HepG2 (cell line): ENCODE measurements around the gene MTMR8. TPM values are rescaled to one million over a fixed set of nuclear protein-coding genes. Genes with fewer than 3 reads are reported as not detected.

Experiments
- ATAC-seq: fragments of 200-7000 bp; cut with Tn5 transposase; 3 replicates; pipeline ENCODE4 v1.9.1; 2020; ENCODE audit warnings: mild to moderate bottlenecking, moderate library complexity
- BruUV-seq: library from RNA; stranded (reverse); fragments of 400-500 nt; replicated peaks from 2 replicates; lab custom pipeline; 2021; lab: Mats Ljungman, UMichigan
- CTCF ChIA-PET: fragments of 300-600 bp; formaldehyde crosslinking; extraction: SDS; loops from one replicate; lab custom pipeline; 2021; ENCODE audit warnings: low total read pairs, inconsistent platforms, low intra/inter-chr PET ratio; lab: Yijun Ruan, JAX
- POLR2A ChIA-PET: fragments of 350-600 bp; sonication (Branson Sonifier 250); formaldehyde crosslinking; loops from one replicate; lab custom pipeline; 2020; ENCODE audit warnings: antibody characterized with exemption, inconsistent platforms; lab: Yijun Ruan, JAX
- DNase-seq: peaks from one replicate; pipeline ENCODE4 v3.0.0-alpha.2; 2015; ENCODE audit warnings: low spot score
- FAIRE-seq: peaks from 3 replicates; lab custom pipeline; 2011; peaks lifted over from hg19 to GRCh38; lab: Jason Lieb, UNC
- H2AFZ ChIP-seq: one replicate; pipeline ENCODE4 v1.6.1; 2011; ENCODE audit warnings: low read length, inconsistent platforms
- H3K27ac ChIP-seq: fragments of 300-600 bp; 3 replicates; pipeline ENCODE4 v1.8.0; 2011; ENCODE audit warnings: mixed run types, mild to moderate bottlenecking, mixed read lengths, low read length, inconsistent platforms; ENCODE audit not compliant: insufficient read depth; ENCODE audit errors: extremely low read length
- H3K27me3 ChIP-seq, 2 experiments: fragments of 200-600 bp in 1 of 2; 2 replicates in 1 of 2; 3 replicates in 1 of 2; pipeline versions ENCODE4 v1.6.0 to v1.8.0; 2011; ENCODE audit warnings: low read length in 2 of 2, mild to moderate bottlenecking in 2 of 2, moderate library complexity in 2 of 2, inconsistent platforms in 1 of 2; ENCODE audit not compliant: insufficient read depth in 2 of 2, control insufficient read depth in 1 of 2
- H3K36me3 ChIP-seq, 2 experiments: fragments of 200-600 bp in 1 of 2; replicated peaks in 1 of 2; 2 replicates in 1 of 2; 3 replicates in 1 of 2; pipeline versions ENCODE4 v1.5.1 to v1.8.0; 2011; ENCODE audit warnings: low read length in 2 of 2, inconsistent platforms in 1 of 2; ENCODE audit not compliant: insufficient read depth in 2 of 2, control insufficient read depth in 1 of 2
- H3K4me1 ChIP-seq: 2 replicates; pipeline ENCODE4 v1.5.1; 2012; ENCODE audit warnings: low read length, inconsistent platforms; ENCODE audit not compliant: insufficient read depth
- H3K4me2 ChIP-seq: 2 replicates; pipeline ENCODE4 v1.6.0; 2011; ENCODE audit warnings: low read depth, low read length, inconsistent platforms
- H3K4me3 ChIP-seq, 3 experiments: fragments of 200-600 bp in 1 of 3; sonication (generic), shearing (Covaris generic) in 1 of 3; replicated peaks in 1 of 3; 2 replicates each; pipeline ENCODE4 v1.5.1; 2011 to 2016; ENCODE audit warnings: low read length in 3 of 3, inconsistent platforms in 2 of 3, low read depth in 2 of 3, mild to moderate bottlenecking in 2 of 3, control low read depth in 1 of 3, mixed read lengths in 1 of 3; ENCODE audit not compliant: insufficient read depth in 1 of 3
- H3K79me2 ChIP-seq: one replicate; pipeline ENCODE4 v1.6.1; 2011; ENCODE audit warnings: low read length, inconsistent platforms; ENCODE audit not compliant: insufficient read depth
- H3K9ac ChIP-seq: 2 replicates; pipeline ENCODE4 v1.6.0; 2011; ENCODE audit warnings: mild to moderate bottlenecking, low read depth, low read length, inconsistent platforms; ENCODE audit not compliant: insufficient read depth
- H3K9me3 ChIP-seq: 2 replicates; pipeline ENCODE4 v1.5.1; 2012; ENCODE audit warnings: mild to moderate bottlenecking, low read length
- H4K20me1 ChIP-seq: 2 replicates; pipeline ENCODE4 v1.6.0; 2011; ENCODE audit warnings: inconsistent platforms, mild to moderate bottlenecking, low read length, moderate library complexity; ENCODE audit not compliant: insufficient read depth
- CBX1 ChIP-seq: IDR thresholded peaks from one replicate; pipeline ENCODE4 v1.6.1; 2016; ENCODE audit warnings: antibody characterized with exemption, low read depth
- CREB1 ChIP-seq, 2 experiments: fragments of 450-650 bp in 1 of 2; IDR thresholded peaks; 2 replicates each; pipeline ENCODE4 v1.6.1; 2016 to 2017; ENCODE audit warnings: control low read depth in 1 of 2, mild to moderate bottlenecking in 1 of 2, missing compliant biosample characterization in 1 of 2, missing genetic modification characterization in 1 of 2
- SRSF4 ChIP-seq: fragments of 200-400 bp; formaldehyde crosslinking; IDR thresholded peaks from one replicate; pipeline ENCODE4 v1.6.1; 2018; ENCODE audit warnings: mild to moderate bottlenecking, low read depth, low read length, moderate library complexity; ENCODE audit not compliant: poor library complexity, severe bottlenecking
- SSRP1 ChIP-seq: IDR thresholded peaks from 2 replicates; pipeline ENCODE4 v1.6.1; 2016; ENCODE audit warnings: control low read depth
- U2AF2 ChIP-seq: fragments of 200-400 bp; formaldehyde crosslinking; IDR thresholded peaks from 2 replicates; pipeline ENCODE4 v1.6.1; 2017; ENCODE audit warnings: low read depth, mild to moderate bottlenecking, low read length
- XRCC5 ChIP-seq: fragments of 200-400 bp; formaldehyde crosslinking; optimal IDR thresholded peaks from 2 replicates; pipeline ENCODE3; 2017; ENCODE audit warnings: mild to moderate bottlenecking, low read length
- ZNF274 ChIP-seq: sonication (generic); formaldehyde crosslinking; IDR thresholded peaks from 2 replicates; pipeline ENCODE4 v1.5.1; 2020; ENCODE audit warnings: mild to moderate bottlenecking, missing genetic modification reagents
- ZNF589 ChIP-seq: sonication (generic); formaldehyde crosslinking; conservative IDR thresholded peaks from 2 replicates; pipeline ENCODE4 v1.8.0; 2022; ENCODE audit warnings: mild to moderate bottlenecking, moderate library complexity, missing genetic modification reagents
- ZNF652 ChIP-seq: IDR thresholded peaks from 2 replicates; pipeline ENCODE4 v1.6.1; 2016; ENCODE audit warnings: low read depth, borderline replicate concordance
- ZNF883 ChIP-seq: sonication (generic); formaldehyde crosslinking; IDR thresholded peaks from 2 replicates; pipeline ENCODE4 v1.5.1; 2020; ENCODE audit warnings: mild to moderate bottlenecking, missing genetic modification reagents; ENCODE audit errors: not compliant biosample characterization
- WGBS: methylation state at CpG from one replicate; pipeline ENCODE4 v1.1.6; 2017; ENCODE audit warnings: low lambda C conversion rate; 5-methylcytosine and 5-hydroxymethylcytosine counted together
- in situ Hi-C: cut with HindIII; loops from 2 replicates; pipeline ENCODE4 v1.10.0; 2017; ENCODE audit warnings: low pct_unique_long_range_greater_than_20kb; ENCODE audit not compliant: extremely low pct_ligation_motif_present
- intact Hi-C: fragments of 100-400 bp; cut with micrococcal nuclease; formaldehyde crosslinking; loops from one replicate; pipeline ENCODE4 v1.10.0; 2022; ENCODE audit not compliant: unreplicated experiment
- polyA plus RNA-seq, 8 experiments: library from polyadenylated mRNA; depleted of rRNA in 3 of 8; stranded (reverse) in 7 of 8; unstranded in 1 of 8; fragments of >200 nt; fragmentation: Illumina TruSeq in 4 of 8; extraction: Trizol in 4 of 8; gene quantifications; 2 replicates each; pipeline versions ENCODE4 v1.2.1 to v1.2.3, GENCODE V29; 2011 to 2016; ENCODE audit warnings: low read depth in 4 of 8, missing spikeins in 1 of 8, mixed read lengths in 1 of 8; ENCODE audit not compliant: insufficient read depth in 1 of 8
- total RNA-seq, 5 experiments: library from RNA; depleted of rRNA; stranded (reverse); fragments of >200 nt; fragmentation: Illumina TruSeq; extraction: Trizol; gene quantifications; 2 replicates each; pipeline ENCODE4 v1.2.3, GENCODE V29; 2016; ENCODE audit warnings: low read depth in 1 of 5
- TF ChIP-seq, protein P1 (sequence below): sonication (generic); formaldehyde crosslinking; IDR thresholded peaks from 2 replicates; pipeline ENCODE4 v1.4.0; 2020; ENCODE audit warnings: missing genetic modification reagents
- TF ChIP-seq, protein P2 (sequence below): sonication (generic); formaldehyde crosslinking; IDR thresholded peaks from 2 replicates; pipeline ENCODE4 v1.5.0; 2020; ENCODE audit warnings: missing genetic modification reagents, mild to moderate bottlenecking, borderline replicate concordance

MTMR8 gene
- total and polyA plus RNA-seq, 2 of the 13 experiments (the other 11 are each of a cell fraction or from before 2014, with no cell fraction given): 0.31 TPM; not detected in 1

DNA sequence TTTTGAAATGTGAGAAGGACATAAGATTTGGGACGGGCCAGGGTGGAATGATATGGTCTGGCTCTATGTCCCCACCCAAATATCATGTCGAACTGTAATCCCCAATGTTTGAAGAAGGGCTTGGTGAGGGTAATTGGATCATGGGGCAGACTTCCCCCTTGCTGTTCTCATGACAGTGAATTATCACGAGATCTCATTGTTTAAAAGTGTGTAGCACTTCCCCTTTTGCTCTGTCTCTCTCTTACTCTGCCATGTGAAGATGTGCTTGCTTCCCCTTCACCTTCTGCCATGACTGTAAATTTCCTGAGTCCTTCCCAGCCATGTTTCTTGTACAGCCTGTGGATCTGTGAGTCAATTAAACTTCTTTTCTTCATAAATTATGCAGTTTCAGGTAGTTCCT, 17.5 kb downstream of the MTMR8 start (continued):
- TF ChIP-seq SRSF4: no peak
- TF ChIP-seq U2AF2: no peak
- no peak for TF ChIP-seq ZNF589

DNA sequence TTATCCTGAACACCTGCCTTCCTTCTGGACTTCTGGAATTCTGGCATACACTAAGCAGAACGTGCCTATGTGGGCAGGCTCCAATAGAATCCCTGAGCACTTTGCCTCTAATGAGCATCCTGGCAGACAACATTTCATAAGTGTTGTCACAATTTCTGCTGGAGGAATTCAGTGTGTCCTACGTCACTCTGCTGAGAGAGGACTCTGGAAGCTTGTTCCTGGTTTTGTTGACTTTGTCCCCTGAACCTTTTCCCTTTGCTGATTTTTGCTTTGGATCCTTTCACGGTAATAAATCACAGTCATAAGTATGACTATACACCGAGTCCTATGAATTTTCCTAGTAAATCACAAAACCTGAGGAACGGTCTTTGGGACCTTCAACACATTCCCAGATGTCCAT, 43.2 kb downstream of the MTMR8 start:
- Histone ChIP-seq H2AFZ (no peak overlapping the region), H3K9ac (no peak overlapping the region), H3K27me3 (no peaks in the 10 kb centered on the region), H3K79me2 (no peaks in the 10 kb centered on the region)
- no peak for ATAC-seq
- no TSS peak for BruUV-seq
- no peak for TF ChIP-seq XRCC5
- 0 out of 2 replicates have a peak, but pooled peaks have one; percentile 23 for TF ChIP-seq CREB1 (IDR thresholded peaks at IDR 0.05)
- no peak for TF ChIP-seq CREB1 (CRISPR knock-in tag; IDR thresholded peaks at IDR 0.05)
- TF ChIP-seq, all 625 proteins: peak for 1
- H3K4me3 ChIP-seq: no peak overlapping the region
- H4K20me1 ChIP-seq: no peaks in the 10 kb centered on the region
- no peak overlapping the region for H3K27ac ChIP-seq
- H3K4me2 ChIP-seq: no peak overlapping the region
- WGBS: 10% methylated on average over 3 of the region's 5 CpGs
- H3K36me3 ChIP-seq: no peaks in the 10 kb centered on the region
- H3K9me3 ChIP-seq: peaks cover 6% of the 10 kb centered on the region; the same call in 1 of the 2 replicates
- CTCF ChIA-PET: no interaction called here
- in situ Hi-C loops: no loop called here
- POLR2A ChIA-PET: no interaction called here
- H3K4me1 ChIP-seq: no peaks in the 10 kb centered on the region
- FAIRE-seq (no peak), DNase-seq (no peak)
- intact Hi-C loops: no loop called here

DNA sequence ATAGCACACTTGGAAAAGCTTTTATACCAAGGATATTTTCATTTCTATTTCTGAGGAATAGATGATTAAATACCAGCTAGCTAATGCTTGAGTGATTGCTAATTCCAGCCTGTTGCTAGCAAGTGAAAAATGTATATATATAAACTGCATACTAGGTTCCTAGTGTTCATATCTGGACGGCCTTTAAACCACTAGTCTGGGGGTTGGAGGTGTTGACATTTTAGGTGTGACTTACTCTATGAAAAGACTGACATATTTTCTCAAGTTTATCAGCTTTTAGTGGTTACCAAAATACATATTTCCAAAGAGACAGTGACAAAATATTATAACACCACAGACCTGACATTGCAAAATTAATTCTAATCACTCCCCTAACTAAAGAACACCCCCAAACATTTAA, 44.7 kb downstream of the MTMR8 start:
- Histone ChIP-seq H3K4me3 (no peak overlapping the region), H4K20me1 (no peaks in the 10 kb centered on the region), H3K9ac (no peak overlapping the region), H3K4me2 (no peak overlapping the region), H3K9me3 (peaks cover 6% of the 10 kb centered on the region; the same call in 1 of the 2 replicates), H3K4me1 (no peaks in the 10 kb centered on the region), H2AFZ (no peak overlapping the region), H3K27me3 (no peaks in the 10 kb centered on the region), H3K36me3 (no peaks in the 10 kb centered on the region), H3K79me2 (no peaks in the 10 kb centered on the region), H3K27ac (no peak overlapping the region)
- WGBS: 17% methylated on average over 1 of the region's 1 CpG
- DNase-seq (no peak), ATAC-seq (no peak), FAIRE-seq (no peak)
- ChIA-PET POLR2A (no interaction called here), CTCF (no interaction called here)
- BruUV-seq: no TSS peak
- in situ Hi-C loops: no loop called here
- intact Hi-C loops: no loop called here
- TF ChIP-seq, protein P1, sequence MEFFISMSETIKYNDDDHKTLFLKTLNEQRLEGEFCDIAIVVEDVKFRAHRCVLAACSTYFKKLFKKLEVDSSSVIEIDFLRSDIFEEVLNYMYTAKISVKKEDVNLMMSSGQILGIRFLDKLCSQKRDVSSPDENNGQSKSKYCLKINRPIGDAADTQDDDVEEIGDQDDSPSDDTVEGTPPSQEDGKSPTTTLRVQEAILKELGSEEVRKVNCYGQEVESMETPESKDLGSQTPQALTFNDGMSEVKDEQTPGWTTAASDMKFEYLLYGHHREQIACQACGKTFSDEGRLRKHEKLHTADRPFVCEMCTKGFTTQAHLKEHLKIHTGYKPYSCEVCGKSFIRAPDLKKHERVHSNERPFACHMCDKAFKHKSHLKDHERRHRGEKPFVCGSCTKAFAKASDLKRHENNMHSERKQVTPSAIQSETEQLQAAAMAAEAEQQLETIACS (CRISPR knock-in tag): no peak
- TF ChIP-seq CBX1: no peak
- no peak for TF ChIP-seq SRSF4
- TF ChIP-seq, protein P2, sequence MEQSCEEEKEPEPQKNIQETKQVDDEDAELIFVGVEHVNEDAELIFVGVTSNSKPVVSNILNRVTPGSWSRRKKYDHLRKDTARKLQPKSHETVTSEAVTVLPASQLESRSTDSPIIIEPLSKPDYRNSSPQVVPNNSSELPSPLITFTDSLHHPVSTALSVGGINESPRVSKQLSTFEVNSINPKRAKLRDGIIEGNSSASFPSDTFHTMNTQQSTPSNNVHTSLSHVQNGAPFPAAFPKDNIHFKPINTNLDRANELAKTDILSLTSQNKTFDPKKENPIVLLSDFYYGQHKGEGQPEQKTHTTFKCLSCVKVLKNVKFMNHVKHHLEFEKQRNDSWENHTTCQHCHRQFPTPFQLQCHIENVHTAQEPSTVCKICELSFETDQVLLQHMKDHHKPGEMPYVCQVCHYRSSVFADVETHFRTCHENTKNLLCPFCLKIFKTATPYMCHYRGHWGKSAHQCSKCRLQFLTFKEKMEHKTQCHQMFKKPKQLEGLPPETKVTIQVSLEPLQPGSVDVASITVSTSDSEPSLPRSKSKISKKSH (CRISPR knock-in tag): no peak
- TF ChIP-seq SSRP1: no peak
- no peak for TF ChIP-seq ZNF274
- TF ChIP-seq ZNF652 (CRISPR knock-in tag): no peak
- TF ChIP-seq ZNF883 (CRISPR knock-in tag): no peak
